22Rv1 (cell line): ENCODE results near the gene ARFGAP1.

ENCODE experiments used
- CTCF ChIP-seq: fragments of 450-650 bp; IDR thresholded peaks from 2 replicates; pipeline ENCODE4 v1.5.1; 2017; ENCODE audit warnings: mild to moderate bottlenecking
- ZFX ChIP-seq: fragments of 450-650 bp; IDR thresholded peaks from 2 replicates; pipeline ENCODE4 v1.6.1; 2017; ENCODE audit warnings: antibody characterized with exemption, borderline replicate concordance

DNA sequence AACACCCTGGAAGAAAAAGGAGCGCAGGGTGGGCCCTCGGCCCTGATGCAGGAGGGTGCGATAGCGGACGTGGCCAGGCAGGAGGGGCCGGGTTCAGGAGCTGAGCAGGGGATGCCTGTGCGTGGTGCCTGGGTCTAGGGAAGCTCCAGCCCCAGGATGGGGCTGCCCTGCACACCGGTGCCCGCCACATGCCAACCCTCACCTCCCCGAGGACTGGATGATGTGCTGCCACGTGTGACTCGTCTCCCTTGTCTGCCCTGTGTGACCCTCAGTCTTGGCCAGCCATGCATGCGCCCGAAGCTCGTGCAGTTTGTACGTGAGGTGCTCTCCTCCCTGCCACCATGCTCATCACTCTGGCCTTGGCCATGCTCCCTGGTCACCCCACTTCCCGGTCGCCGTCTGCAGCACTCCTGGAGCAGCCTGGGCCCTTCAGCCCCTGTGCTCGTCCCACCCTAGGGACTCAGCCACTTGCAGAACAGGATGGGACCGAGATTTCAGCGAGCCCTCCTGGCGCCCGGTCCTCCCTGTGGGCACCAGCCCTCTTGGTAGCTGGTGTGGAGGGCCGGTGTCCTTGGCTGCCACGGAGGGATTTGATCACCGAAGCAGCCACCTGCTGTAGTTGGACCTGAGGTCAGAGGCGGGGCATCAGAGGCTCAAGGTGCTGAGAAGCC, 16.1 kb downstream of the ARFGAP1 start:
- TF ChIP-seq CTCF (no peak), ZFX (no peak)
